Measurements from ENCODE around the gene HHATL. TPM values are rescaled to one million over a fixed set of nuclear protein-coding genes. Genes with fewer than 3 reads are reported as not detected.
"Not testable (repeated sequence)": the region's sequence is repeated elsewhere in the genome, so short reads cannot be mapped to it uniquely, and the experiment has no call there.

The HHATL gene
- total RNA-seq, 1 experiment from 2014 or later: not detected

- DNase-seq (ENCODE audit: low read depth, low spot score): no peak
- in situ Hi-C loops (cut with HindIII; ENCODE audit: low pct_unique_long_range_greater_than_20kb, low sequenced_read_pairs): no loop called here
Measured at GRCh38 chr3:42736081-42736480, 33.5 kb upstream of the HHATL start.

- DNase-seq (ENCODE audit: low read depth, low spot score): no peak
Measured at GRCh38 chr3:42735615-42736014, 33.0 kb upstream of the HHATL start.

DNA sequence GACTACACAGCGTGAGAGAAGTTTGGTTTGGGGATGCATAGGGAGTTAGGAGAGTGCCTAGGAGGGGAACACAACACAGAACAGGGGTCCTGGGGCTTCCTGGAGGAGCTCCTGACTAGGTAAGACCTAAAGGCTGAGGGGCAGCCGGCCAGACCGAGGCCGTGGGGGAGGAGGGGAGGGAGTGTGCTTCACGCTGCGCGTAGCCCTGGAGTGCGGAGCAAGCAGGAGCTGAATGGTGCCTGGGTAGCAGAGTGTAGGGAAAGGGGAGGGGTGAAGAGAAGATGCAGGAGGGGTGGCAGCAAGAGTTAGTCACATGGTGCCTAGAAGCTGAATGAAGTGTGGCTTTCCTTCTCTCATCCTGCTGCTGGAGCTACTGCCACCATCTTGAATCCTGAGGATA, 32.4 kb upstream of the HHATL start:
- in situ Hi-C loops (cut with HindIII; ENCODE audit: low pct_unique_long_range_greater_than_20kb, low sequenced_read_pairs): no loop called here
- no peak for DNase-seq (ENCODE audit: low read depth, low spot score)

More at GRCh38 chr3:42735615-42736014, 33.0 kb upstream of the HHATL start:
- in situ Hi-C loops (cut with HindIII; ENCODE audit: low pct_unique_long_range_greater_than_20kb, low sequenced_read_pairs): no loop called here

DNA sequence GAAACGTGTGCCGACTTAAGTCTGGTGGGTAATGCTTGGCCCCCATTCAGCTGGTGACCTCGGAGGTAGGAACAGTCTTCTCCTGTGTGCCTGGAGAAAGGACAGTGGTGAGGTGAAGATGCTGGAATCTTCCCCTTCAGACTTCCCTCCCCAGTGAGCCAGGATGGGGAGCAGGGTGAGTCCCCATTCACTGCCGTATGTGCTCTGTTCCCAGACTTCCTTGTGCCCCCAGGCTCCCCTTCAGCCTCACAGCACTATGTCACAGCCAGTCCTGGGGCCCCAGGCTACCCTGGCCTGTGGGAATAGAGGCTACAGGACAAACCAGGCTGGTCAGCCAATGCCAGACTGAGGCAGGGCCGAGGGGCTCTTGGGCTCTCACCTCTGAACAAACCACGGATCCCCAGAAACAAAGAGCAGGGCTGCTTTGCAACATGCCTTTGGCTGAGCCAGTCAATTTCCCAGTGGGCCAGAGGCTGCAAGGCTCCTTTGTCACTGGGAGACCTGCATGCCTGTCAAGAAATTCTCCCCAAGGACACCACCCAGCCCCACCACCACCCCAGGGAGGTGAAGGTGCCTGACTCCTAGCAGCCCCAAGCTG, 31.8 kb upstream of the HHATL start:
- in situ Hi-C loops (cut with HindIII; ENCODE audit: low pct_unique_long_range_greater_than_20kb, low sequenced_read_pairs): no loop called here
- no peak for DNase-seq (ENCODE audit: low read depth, low spot score)

GRCh38 chr3:42733501-42734262, 31.1 kb upstream of the HHATL start:
- DNase-seq (ENCODE audit: low read depth, low spot score): no peak
- in situ Hi-C loops (cut with HindIII; ENCODE audit: low pct_unique_long_range_greater_than_20kb, low sequenced_read_pairs): no loop called here

- in situ Hi-C loops (cut with HindIII; ENCODE audit: low pct_unique_long_range_greater_than_20kb, low sequenced_read_pairs): no loop called here
- DNase-seq (ENCODE audit: low read depth, low spot score): peak; percentile 35
Measured at GRCh38 chr3:42732829-42733459, 30.3 kb upstream of the HHATL start.

GRCh38 chr3:42732196-42732828, 29.7 kb upstream of the HHATL start:
- DNase-seq (ENCODE audit: low read depth, low spot score): peak; percentile 88
- in situ Hi-C loops (cut with HindIII; ENCODE audit: low pct_unique_long_range_greater_than_20kb, low sequenced_read_pairs): no loop called here

DNA sequence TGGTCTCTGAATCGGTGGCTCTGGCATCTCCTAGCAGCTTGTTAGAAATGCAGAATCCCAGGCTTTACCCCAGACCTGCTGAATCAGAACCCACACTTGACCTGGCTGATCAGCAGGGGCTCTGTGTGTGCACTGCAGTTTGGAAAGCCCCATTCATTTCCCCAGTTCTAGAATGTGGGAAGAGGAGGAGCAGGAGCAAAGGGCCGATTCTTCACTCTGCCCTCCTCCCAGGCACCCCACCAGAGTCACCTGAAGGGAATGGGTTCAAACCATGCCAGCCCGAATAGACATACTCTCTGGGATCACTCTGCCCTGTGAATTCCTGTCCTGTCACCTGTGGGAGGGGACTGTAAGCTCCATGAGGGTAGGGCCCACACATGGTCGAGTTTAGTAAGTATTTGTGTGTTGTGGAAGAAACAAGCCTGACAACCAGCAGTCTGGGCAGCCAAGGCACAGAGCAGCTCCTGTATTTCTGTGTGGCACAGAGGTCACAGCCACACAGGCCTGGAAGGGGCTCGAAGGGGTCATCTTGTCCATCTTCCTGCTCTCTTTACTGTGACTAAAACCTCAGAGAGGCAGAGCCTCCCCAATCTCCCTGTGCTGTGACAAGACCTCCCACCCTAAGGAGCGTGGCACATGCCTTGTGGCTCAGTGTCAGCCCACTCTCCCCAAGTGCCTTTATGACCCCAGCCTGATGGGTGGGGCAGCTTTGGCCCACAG, 29.0 kb upstream of the HHATL start:
- no peak for DNase-seq (ENCODE audit: low read depth, low spot score)
- in situ Hi-C loops (cut with HindIII; ENCODE audit: low pct_unique_long_range_greater_than_20kb, low sequenced_read_pairs): no loop called here

- no peak for DNase-seq (ENCODE audit: low read depth, low spot score)
- in situ Hi-C loops (cut with HindIII; ENCODE audit: low pct_unique_long_range_greater_than_20kb, low sequenced_read_pairs): no loop called here
Measured at GRCh38 chr3:42730706-42731420, 28.3 kb upstream of the HHATL start.

DNA sequence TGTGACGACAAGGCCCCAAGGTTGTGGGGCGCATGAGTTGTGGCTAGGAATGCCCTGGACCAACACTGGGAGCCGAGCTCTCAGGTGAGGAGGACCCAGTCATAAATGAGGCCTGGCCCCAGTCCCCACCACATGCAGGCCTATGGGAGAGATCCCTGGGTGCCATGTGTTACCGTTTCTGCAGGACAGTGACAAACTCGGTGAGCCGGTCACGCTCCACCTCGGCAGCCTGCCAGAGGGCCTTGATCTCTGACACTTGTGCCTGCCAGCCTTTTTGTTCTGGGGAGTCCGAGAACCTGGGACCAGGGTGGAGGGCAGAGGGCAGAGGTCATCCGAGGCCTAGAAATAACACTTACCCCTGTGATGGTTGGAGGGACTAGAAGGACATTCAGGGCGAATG, 27.7 kb upstream of the HHATL start:
- DNase-seq (ENCODE audit: low read depth, low spot score): no peak
- in situ Hi-C loops (cut with HindIII; ENCODE audit: low pct_unique_long_range_greater_than_20kb, low sequenced_read_pairs): no loop called here

DNA sequence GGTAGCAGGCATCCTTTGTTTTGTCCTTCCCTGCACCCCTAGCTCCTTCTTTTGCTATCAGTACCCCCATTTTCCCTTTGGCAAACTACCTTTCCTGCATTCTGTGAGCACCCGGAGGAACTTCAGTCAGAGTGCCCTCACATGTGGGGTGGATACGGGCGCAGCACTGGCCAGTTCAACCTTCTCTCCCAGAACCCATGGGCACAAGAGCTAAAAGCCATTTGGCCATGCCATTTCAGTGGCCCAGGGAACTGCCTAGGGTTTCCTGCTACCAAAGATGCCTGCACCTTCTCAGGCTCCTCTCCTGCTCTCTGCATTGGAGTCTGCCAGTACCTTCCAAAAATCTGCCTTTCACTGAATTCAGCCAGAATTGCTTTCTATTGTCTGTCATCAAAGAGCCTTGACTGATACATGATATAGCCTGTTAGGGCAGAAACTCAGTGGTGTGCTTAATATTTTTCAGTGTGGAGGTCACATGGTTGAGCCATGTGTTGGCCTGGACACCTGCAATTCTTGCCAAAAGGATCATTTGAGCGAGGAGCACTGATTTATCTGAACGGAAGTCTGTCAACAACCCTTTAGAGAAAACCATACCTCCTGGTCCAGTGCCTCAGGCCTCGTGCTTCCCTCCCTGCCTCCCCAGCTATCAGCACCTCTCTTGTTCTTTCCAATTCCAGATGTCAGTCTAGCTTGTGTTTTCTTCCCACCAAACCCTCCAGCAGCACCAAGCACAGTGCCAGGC, 27.0 kb upstream of the HHATL start:
- DNase-seq (ENCODE audit: low read depth, low spot score): no peak
- in situ Hi-C loops (cut with HindIII; ENCODE audit: low pct_unique_long_range_greater_than_20kb, low sequenced_read_pairs): no loop called here

DNA sequence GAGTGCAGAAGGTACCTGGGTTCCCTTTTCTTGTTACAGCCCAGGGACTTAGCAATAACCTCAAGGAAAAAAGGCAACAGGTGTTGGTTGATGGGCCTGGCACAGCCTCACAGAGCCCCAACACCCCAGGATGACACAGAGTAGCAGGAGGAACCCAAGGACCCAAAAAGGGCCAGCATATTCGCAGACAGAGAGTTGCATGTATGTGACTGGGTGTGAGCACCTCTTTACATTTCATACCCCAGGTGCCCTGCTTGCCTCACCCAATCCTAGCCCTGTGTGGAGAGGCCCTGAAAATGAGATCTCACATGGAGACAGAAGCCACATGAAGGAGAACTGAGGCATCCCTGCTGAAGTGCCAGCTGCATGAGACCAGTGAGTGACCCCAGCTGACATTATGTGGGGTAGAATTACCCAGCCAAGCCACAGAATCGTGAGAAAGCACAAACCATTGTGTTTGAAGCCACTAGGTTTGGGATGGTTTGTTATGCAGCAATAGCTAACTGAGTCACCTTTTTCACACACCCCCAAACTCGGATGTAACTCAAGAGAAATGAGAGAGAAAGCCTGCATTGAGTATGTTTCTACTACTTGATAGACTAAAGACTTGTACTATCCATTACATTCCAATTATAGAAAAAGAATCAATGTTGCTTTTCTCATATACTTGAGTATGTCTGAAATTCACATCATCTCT, 26.2 kb upstream of the HHATL start:
- no peak for DNase-seq (ENCODE audit: low read depth, low spot score)
- in situ Hi-C loops (cut with HindIII; ENCODE audit: low pct_unique_long_range_greater_than_20kb, low sequenced_read_pairs): no loop called here

DNA sequence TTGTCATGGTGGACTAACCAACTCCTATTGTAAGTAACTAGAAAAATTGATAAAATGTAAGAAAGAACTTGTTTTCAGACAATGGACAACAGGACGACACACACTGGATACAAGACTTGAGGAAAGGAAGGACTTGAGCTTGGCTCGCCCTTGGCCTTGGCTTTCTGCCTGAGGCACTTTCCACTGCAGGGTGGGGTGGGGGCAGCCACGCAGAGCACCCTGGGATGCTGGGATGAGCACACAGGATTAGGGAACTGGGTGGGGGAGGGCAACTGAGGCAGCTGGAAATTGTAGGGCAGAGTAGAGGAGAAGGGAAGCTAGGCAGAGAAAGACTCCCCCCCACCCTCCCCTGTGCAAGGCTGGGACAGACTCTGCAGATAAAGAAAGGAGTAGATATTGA, 25.5 kb upstream of the HHATL start:
- in situ Hi-C loops (cut with HindIII; ENCODE audit: low pct_unique_long_range_greater_than_20kb, low sequenced_read_pairs): no loop called here
- no peak for DNase-seq (ENCODE audit: low read depth, low spot score)

DNA sequence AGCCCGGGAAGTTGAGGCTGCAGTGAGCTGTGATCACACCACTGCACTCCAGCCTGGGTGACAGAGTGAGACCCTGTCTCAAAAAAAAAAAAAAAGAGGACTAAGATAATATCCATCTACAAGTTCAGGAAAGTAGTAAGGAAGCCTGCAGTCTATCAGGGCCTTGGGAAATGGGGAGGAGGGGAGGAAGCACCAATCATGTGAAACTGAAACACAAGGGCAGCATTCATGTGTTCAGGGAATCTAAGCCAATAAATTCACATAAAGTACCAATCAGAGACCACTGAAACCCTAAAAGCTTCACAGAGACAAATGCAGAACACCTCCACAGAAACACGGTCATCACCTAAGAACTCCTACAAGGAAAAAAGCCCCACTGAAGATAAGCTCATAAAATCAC, 22.9 kb upstream of the HHATL start:
- in situ Hi-C loops (cut with HindIII; ENCODE audit: low pct_unique_long_range_greater_than_20kb, low sequenced_read_pairs): no loop called here
- peak; percentile 83 for DNase-seq (ENCODE audit: low read depth, low spot score)

- peak; percentile 34 for DNase-seq (ENCODE audit: low read depth, low spot score)
Measured at GRCh38 chr3:42723219-42723618, 20.6 kb upstream of the HHATL start.

DNA sequence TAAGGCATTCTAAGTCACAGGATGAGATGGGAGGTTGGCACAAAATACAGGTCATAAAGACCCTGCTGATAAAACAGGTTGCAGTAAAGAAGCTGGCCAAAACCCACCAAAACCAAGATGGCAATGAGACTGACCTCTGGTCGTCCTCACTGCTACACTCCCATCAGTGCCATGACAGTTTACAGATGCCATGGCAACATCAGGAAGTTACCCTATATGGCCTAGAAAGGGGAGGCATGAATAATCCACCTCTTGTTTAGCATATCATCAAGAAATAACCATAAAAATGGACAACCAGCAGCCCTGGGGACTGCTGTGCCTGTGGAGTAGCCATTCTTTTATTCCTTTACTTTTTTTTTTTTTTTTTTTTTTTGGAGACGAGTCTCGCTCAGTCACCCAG, 19.8 kb upstream of the HHATL start:
- DNase-seq (ENCODE audit: low read depth, low spot score); in situ Hi-C loops (cut with HindIII; ENCODE audit: low pct_unique_long_range_greater_than_20kb, low sequenced_read_pairs): not testable (repeated sequence)

More at GRCh38 chr3:42723219-42723618, 20.6 kb upstream of the HHATL start:
- in situ Hi-C loops (cut with HindIII; ENCODE audit: low pct_unique_long_range_greater_than_20kb, low sequenced_read_pairs): no loop called here
